WTC11 (cell line): ENCODE results near the gene ZDHHC11.

Experiments
- CTCF ChIP-seq: fragments of 200-600 bp; IDR thresholded peaks from 2 replicates; pipeline ENCODE4 v1.8.0; 2022; ENCODE audit warnings: antibody characterized with exemption
- MAX ChIP-seq: sonication (generic); formaldehyde crosslinking; IDR thresholded peaks from 2 replicates; pipeline ENCODE4 v1.8.0; 2022; ENCODE audit warnings: mild to moderate bottlenecking, missing genetic modification reagents
- NFE2L1 ChIP-seq: sonication (generic); formaldehyde crosslinking; IDR thresholded peaks from 2 replicates; pipeline ENCODE4 v1.8.1; 2023; ENCODE audit warnings: missing genetic modification reagents
- NFYB ChIP-seq: sonication (generic); formaldehyde crosslinking; conservative IDR thresholded peaks from 2 replicates; pipeline ENCODE4 v1.8.0; 2022; ENCODE audit warnings: low read depth, missing genetic modification reagents
- SP1 ChIP-seq: sonication (generic); formaldehyde crosslinking; conservative IDR thresholded peaks from 2 replicates; pipeline ENCODE4 v1.8.1; 2022; ENCODE audit warnings: missing genetic modification reagents
- ZNF671 ChIP-seq: fragments of 250-450 bp; sonication (Bioruptor Pico); IDR thresholded peaks from 2 replicates; pipeline ENCODE4 v1.8.0; 2021; ENCODE audit warnings: mild to moderate bottlenecking

- no peak for TF ChIP-seq MAX (CRISPR knock-in tag)
- no peak for TF ChIP-seq NFYB
- no peak for TF ChIP-seq CTCF
- TF ChIP-seq NFE2L1 (CRISPR knock-in tag), result no peak
- no peak for TF ChIP-seq ZNF671
- no peak for TF ChIP-seq SP1
Measured at GRCh38 chr5:757931-758697, 92.7 kb downstream of the ZDHHC11 start.
